Activated naive CD4-positive, alpha-beta T cell treated with anti-CD3 and anti-CD28 coated beads, Interleukin-2, amount 50 U/mL, for 72 hours (primary cell): Measurements from ENCODE around the gene RTN4RL1. TPM values are rescaled to one million over a fixed set of nuclear protein-coding genes. Genes with fewer than 3 reads are reported as not detected.

Source experiments
- ATAC-seq, 2 donors: fragments of 150-1000 bp; cut with Tn5 transposase; 2 replicates each; pipeline ENCODE4 v1.10.0; 2021; ENCODE audit warnings: mild to moderate bottlenecking in 2 of 2, moderate library complexity in 2 of 2
- DNase-seq, 2 donors: peaks; one replicate each; pipeline ENCODE4 v3.0.0; 2021 to 2022; ENCODE audit warnings: low spot score in 2 of 2
- H3K27ac Mint-ChIP-seq, 2 donors: one replicate each; pipeline ENCODE4 v1.8.0; 2022; ENCODE audit warnings: mild to moderate bottlenecking in 2 of 2, mixed read lengths in 2 of 2
- H3K36me3 Mint-ChIP-seq, 2 donors: one replicate each; pipeline ENCODE4 v1.8.0; 2022; ENCODE audit warnings: mixed read lengths in 2 of 2
- H3K9me3 Mint-ChIP-seq, 2 donors: one replicate each; pipeline ENCODE4 v1.8.0; 2022; ENCODE audit warnings: mixed read lengths in 2 of 2
- total RNA-seq, 2 donors: library from RNA; stranded (reverse); gene quantifications; one replicate each; pipeline ENCODE4 v1.2.3, GENCODE V29; 2022

Gene RTN4RL1
- total RNA-seq, 2 donors from 2014 or later, result 0.06 to 0.07 TPM

DNA sequence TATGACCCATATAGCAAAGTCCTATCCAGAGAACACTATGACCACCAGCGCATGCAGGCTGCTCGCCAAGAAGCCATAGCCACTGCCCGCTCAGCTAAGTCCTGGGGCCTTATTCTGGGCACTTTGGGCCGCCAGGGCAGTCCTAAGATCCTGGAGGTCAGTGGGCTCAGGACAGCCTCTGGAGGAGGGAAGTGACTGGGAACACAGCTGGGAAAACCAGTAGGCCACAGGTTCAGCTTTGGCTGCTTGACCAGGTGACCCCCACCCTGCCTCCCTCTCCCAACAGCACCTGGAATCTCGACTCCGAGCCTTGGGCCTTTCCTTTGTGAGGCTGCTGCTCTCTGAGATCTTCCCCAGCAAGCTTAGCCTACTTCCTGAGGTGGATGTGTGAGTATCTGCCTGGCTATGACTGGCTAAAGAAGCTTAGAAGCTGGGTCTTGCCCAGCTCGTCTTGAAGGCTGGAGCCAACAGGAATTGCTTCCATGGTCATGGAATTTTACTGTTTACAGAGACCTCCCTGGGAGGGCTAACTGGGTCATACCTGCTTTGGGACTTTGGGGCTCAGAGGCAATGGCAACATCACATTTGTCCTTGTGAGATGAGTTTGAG is 15.2 kb upstream of the RTN4RL1 start:
- Mint-ChIP-seq H3K27ac (peak overlapping the region in 1 of 2 donors; percentile 62), H3K9me3 (no peaks in the 10 kb centered on the region), H3K36me3 (peaks cover 15 to 18% of the 10 kb centered on the region in 2 donors)
- ATAC-seq, result no peak
- DNase-seq, result no peak

DNA sequence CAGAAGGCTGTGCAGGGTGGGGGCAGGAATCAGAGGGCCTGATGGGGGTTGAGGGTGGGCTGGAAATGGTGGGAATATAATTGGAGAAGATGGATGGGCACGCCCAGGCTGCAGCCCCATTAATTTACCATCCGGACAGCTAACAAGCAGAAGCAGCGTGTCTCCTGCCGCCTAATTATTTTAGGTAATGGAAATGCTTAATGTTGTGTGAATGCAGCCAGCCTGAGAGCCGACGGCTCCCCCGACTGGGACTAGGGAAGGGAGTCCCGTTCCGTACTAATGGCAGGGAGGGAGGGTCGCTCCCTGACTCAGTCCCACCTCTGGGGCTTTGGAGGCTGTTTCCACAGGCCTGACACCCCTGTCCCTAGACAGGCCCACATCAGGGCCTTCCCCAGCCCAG is 12.0 kb upstream of the RTN4RL1 start:
- peaks cover 2 to 3% of the 10 kb centered on the region in 2 donors for H3K36me3 Mint-ChIP-seq
- no peak overlapping the region for H3K27ac Mint-ChIP-seq
- no peak for DNase-seq
- ATAC-seq, result no peak
- H3K9me3 Mint-ChIP-seq, result no peaks in the 10 kb centered on the region

DNA sequence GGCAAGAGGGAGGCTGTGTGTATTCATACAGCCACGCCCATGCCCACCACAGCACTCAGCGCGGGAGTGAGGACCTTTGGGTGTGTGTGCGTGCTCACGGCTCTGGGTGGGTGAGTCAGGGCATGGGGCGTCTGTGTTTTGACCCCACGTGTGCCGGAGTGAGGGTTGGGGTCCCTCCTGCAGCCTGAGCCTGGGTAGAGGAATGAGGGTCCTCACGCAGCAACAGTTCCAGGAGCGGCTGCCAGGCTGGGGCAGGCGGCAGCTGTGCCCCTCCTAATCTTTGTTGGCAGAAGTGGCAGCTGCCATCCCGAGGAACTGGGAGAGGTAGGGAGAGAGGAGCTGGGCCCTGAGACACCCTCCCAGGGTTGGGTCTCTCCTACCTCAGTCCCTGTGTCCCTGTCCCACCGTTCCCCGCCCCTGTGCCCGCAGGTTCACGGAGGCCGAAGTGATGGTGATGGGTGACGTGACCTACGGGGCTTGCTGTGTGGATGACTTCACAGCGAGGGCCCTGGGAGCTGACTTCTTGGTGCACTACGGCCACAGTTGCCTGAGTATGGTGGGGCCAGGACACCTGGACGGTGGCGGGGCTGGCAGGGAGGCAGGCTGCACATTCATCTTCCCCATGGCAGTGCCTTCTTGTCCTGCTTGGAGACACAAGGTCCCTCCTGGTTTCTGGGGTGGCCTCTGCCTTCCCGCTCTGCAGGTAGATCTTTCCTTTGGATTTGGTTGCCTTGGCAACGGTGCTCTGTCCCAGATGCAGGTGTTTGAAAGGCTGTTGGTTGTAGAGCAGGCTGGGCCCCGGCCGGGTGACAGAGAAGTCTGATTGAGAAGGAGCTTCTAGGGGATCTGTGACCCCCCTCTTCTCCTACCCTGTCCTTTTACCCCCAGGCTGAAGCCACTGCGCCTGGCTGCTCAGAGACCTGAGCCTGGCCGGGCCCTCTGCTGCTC is 10.7 kb upstream of the RTN4RL1 start:
- ATAC-seq (no peak), DNase-seq (no peak)
- no peaks in the 10 kb centered on the region for H3K9me3 Mint-ChIP-seq
- no peaks in the 10 kb centered on the region for H3K36me3 Mint-ChIP-seq
- peak overlapping the region in 1 of 2 donors; percentile 48 for H3K27ac Mint-ChIP-seq

DNA sequence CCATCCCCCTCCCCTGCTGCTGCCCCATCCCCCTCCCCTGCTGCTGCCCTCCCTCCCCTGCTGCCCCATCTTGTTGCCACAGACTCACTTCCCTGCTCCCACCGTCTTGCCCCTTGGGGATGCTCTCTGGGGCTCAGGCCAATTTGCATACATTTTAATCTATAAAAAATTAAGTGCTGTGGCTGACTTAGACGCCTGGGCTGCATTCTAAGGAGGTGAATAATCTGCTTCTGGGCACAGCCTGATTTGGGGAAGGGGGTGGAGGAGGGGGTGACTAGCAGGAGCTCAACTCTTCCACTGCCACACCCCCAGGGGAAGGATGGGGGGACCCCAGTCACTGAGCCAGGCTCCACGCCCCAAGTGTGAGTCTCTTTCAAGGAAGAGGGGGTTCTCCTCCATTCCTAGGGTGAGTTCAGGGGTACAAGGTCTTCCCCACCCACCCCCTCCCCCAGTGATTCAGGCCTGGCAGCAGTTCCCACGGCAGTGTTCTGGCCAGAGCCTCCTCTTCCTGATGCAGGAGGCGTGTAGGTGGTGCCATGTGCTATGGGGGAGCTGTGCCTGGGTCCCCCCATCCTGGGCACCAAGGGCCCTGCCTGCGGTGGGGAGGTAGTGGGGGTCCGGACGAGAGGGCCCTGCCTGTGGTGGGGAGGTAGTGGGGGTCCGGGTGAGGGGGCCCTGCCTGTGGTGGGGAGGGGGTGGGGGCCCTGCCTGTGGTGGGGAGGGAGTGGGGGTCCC is 9.8 kb upstream of the RTN4RL1 start:
- no peaks in the 10 kb centered on the region for H3K36me3 Mint-ChIP-seq
- no peak for ATAC-seq
- no peaks in the 10 kb centered on the region for H3K9me3 Mint-ChIP-seq
- no peak overlapping the region for H3K27ac Mint-ChIP-seq
- DNase-seq, result no peak

DNA sequence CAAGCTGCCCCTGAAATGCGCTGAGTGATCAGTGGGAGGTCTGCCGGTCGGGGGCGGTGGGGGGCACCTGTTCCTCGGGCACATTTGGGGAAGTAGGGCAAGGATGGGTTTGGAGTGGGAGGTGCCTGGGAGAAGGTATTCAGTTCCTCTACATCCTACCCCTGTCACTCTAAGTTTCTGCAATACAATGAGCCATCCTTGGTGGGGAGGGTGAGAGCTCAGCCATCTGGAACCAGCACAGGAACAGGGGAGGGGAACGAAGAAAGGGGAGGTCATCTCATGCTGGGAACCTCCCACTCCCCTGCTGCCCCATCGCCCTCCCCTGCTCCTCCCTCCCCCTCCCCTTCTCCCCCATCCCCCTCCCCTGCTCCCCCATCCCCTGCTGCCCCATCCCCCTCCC is 9.0 kb upstream of the RTN4RL1 start:
- H3K9me3 Mint-ChIP-seq, result no peaks in the 10 kb centered on the region
- H3K36me3 Mint-ChIP-seq, result no peaks in the 10 kb centered on the region
- no peak for ATAC-seq
- H3K27ac Mint-ChIP-seq, result no peak overlapping the region
- no peak for DNase-seq

DNA sequence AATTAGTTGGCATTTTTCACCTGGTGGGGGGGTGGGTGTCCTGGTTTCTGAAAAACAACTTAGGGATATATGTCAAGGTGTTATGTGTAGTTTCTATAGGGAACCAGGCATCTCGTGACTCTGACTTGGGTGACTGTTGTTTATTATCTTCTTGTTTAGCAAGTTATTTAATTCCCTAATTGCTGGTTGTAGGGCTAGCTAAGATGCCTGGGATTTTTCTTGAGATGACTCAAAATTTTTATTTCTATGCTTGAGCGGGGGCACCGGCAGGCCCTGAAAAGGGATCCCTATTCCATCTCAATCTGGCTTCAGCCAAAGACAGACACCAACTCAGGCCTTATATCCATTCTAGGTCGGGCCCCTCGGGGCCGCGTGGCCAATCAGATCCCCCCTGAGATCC is 8.0 kb upstream of the RTN4RL1 start:
- Mint-ChIP-seq H3K36me3 (no peaks in the 10 kb centered on the region), H3K9me3 (no peaks in the 10 kb centered on the region), H3K27ac (peak overlapping the region in 1 of 2 donors; percentile 65)
- DNase-seq (no peak), ATAC-seq (no peak)

DNA sequence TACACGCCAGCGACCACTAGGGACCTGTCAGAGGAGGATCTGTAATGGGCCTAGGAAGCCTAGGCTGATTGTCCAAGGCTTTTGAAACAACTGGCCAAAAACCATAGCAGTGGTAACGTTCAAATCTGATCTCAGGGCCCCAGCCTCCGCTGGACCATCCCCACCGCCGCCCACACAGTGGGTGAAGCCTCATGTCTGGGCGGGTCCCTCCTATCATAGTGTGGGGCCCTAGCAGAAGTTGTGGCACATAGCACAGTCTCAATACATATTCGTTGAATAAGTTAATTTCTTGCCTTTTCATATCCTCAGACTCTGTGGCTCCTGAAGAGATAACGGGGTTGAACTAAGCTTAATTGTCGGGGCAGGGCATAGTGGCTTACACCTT is 5.6 kb upstream of the RTN4RL1 start:
- DNase-seq (peak in 1 of 2 donors; percentile 66), ATAC-seq (peak in 1 of 2 donors; percentile 31)
- H3K9me3 Mint-ChIP-seq, result no peaks in the 10 kb centered on the region
- peaks cover 0 to 6% of the 10 kb centered on the region in 2 donors for H3K36me3 Mint-ChIP-seq
- peak overlapping the region; percentile 81 to 93 for H3K27ac Mint-ChIP-seq

DNA sequence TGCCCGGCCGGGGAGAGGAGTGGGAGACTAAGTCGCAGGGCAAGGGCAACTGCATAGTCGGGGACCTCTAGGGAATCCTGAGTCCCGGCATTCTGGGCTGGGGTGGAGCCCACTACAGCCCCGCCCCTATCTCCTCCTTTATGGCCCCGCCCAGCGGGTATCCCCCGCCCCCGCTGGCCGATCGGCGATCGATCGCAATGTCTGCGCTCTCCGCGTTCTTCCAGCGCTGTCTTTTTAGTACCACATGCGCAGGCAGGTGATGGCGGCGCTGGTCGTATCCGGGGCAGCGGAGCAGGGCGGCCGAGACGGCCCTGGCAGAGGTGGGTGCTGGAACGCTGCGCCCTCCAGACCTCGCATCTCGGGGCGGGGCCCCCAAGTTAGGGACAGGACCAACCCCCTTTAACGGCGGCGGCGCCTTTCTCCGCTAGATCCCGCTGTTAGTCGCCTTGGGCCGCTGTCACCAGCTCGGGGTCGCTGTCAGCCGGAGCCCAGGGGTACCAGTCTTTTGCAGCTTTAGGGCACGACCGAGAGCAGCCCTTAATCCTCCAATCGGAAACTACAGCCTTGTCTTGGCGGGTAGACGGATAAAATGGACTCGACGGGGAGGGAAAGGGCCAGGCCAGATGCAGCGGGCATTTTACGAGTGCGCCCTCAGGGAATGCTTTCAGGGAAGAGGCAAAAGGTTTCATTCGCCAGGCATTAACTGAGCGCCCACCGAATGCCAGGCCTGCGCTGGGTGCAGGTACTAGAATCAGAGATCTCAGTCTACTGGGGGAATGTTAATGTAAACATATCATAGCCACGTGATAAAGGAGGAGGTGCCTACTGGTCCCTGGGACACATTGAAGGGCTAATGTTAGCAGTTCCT is 5.0 kb upstream of the RTN4RL1 start, which contains the start of gene DPH1:
Gene DPH1 (plus strand): TSS at position 243 of the 868 bp plus-strand sequence. CDS start 17 bp downstream, at position 260.
- Mint-ChIP-seq H3K9me3 (no peaks in the 10 kb centered on the region), H3K36me3 (peaks cover 0 to 7% of the 10 kb centered on the region in 2 donors), H3K27ac (peak within 1 kb of the TSS; percentile 81 to 93)
- DNase-seq (peak; percentile 83 to 88), ATAC-seq (peak; percentile 89 to 91)

DNA sequence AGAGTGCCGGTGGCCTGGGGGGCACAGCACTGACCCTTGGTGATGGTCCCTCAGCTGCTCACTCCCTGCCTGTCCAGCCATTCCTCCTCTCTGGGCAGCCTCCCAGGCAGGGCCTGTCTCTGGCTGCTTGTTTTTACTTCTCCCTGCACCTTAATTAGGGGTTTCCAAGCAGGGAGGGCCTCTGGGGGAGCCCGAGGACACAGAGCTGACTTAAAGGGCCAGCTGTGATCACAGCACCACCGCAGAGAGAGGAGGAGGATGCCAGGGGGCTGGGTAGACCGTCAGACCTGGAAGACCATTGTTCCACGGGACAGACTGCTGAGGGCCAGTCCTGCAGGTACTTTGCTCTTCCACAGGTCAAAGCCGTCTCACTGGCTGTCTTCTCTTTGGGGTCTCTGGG is 3.6 kb upstream of the RTN4RL1 start:
- no peak overlapping the region for H3K27ac Mint-ChIP-seq
- peaks cover 0 to 7% of the 10 kb centered on the region in 2 donors for H3K36me3 Mint-ChIP-seq
- DNase-seq, result no peak
- no peak for ATAC-seq
- H3K9me3 Mint-ChIP-seq, result no peaks in the 10 kb centered on the region

DNA sequence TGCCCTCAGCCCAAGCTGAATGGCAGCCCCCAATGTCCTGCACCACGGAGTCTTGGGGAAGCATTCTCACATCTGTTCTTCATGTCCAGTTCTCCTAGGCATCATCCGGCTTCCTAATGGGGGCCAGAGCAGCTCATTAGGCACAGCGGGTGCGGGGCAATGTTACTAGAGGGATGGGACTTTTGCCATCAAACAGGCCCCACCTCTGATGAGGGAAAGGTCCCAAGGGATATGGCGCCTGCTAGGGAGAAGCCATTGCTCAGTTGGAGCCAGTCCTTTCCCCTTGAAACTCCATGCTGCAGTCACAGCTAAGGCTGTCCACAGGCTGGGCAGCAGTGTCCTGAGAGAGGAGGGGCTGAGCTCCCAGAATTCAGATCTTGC is 3.1 kb upstream of the RTN4RL1 start:
- H3K36me3 Mint-ChIP-seq, result peaks cover 0 to 7% of the 10 kb centered on the region in 2 donors
- no peaks in the 10 kb centered on the region for H3K9me3 Mint-ChIP-seq
- no peak overlapping the region for H3K27ac Mint-ChIP-seq
- ATAC-seq (no peak), DNase-seq (no peak)

DNA sequence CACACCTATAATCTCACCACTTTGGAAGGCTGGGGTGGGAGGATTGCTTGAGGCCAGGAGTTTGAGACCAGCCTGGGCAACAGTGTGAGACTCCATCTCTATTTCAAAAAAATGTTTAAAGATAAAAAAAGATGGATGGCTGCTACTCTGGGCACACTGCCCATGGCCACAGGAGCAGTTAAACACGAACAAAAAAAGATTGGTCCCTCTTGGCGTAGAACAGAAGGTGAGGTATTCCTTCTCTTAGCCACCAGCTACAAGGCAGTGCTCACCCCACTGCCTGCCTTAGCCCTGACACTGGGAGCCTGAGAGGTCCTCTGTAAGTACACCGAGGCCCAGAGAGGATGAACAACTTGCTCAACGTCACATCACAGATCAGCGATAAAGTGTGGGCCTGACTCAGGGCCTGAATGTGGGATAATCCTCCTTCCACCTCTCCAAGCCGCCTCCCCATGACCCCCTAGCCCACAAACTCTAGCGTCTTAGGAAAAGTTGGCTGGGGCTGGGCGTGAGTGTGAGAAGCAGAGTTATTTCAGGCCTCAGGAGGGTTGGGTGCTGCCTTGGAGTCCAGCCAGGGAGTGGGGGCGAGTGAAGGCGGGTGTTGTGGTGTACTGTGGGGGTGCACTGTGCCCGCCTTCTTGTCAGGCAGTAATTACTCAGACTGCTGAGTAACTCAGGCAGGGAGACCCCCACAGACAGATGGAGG is 2.5 kb upstream of the RTN4RL1 start:
- no peaks in the 10 kb centered on the region for H3K9me3 Mint-ChIP-seq
- peaks cover 0 to 7% of the 10 kb centered on the region in 2 donors for H3K36me3 Mint-ChIP-seq
- DNase-seq (no peak), ATAC-seq (no peak)
- no peak overlapping the region for H3K27ac Mint-ChIP-seq

DNA sequence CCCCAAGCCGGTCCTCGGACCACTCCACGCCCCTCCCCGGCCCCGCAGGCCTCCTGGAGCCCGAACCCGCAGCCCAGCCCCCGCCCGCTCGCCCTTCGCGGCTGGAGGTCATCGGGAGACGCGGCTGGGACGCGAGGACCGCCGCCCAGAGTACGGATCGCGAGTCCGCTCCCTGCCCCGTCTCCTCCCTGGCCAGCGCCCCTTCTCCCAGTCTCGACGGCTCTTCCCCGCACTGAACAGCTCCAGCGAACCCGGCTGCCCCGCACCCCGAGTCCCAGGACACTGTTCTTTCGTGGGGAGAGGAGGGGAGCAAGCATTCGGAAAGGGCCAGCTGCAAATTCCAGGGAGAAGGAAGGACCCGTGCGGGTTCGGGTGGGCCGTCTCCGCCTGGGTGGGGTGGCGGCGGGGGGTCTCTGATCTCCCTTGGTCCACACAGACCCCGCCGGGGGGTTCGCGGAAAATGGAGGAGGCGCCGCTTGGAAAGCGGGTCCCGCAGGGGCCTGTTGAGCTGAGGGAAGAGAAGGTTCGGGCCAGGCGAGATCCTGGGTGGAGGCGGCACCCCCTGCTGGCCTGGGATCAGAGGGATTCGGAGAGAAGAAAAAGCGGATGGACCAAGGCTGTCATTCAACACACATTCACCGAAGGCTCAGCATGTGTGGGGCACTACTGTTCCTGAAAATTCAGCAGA is 632 bp upstream of the RTN4RL1 start:
- Mint-ChIP-seq H3K27ac (no peak overlapping the region), H3K9me3 (no peaks in the 10 kb centered on the region), H3K36me3 (peaks cover 0 to 7% of the 10 kb centered on the region in 2 donors)
- DNase-seq (peak in 1 of 2 donors; percentile 37), ATAC-seq (no peak)

DNA sequence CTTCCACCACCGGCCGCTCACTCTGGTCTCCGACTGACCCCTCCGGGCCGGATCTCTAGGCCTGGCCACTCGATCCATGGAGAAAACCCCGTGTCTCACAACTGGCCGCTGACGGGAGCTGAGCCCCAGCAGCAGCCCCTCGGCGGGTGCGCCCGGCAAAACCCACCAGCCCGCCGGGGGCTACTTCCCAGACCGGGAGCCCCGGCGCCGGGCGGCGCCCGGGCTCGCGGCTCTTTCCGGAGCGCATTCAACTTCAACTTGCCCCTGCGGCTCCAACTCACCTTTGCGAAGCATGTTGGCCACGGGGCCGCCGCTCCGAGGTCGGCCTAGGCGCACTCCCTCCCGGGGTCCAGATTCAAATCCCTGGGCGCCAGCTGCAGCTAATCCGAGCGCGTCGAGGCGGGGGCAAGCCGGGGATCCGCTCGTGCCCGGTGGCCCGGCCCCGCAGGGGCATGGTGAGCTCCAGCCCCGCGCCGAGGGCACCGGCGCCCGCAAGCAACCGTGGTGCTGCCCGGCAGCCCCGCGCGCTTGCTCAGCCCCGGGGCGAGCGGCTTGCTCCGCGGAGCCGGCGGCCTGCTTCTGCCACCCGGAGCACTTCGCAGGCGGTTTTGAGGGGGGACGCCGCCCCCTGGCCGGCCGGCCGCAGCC is 438 bp downstream of the RTN4RL1 start:
- DNase-seq, result no peak
- H3K27ac Mint-ChIP-seq, result no peak overlapping the region
- H3K36me3 Mint-ChIP-seq, result peaks cover 0 to 7% of the 10 kb centered on the region in 2 donors
- H3K9me3 Mint-ChIP-seq, result no peaks in the 10 kb centered on the region
- peak in 1 of 2 donors; percentile 9 for ATAC-seq

DNA sequence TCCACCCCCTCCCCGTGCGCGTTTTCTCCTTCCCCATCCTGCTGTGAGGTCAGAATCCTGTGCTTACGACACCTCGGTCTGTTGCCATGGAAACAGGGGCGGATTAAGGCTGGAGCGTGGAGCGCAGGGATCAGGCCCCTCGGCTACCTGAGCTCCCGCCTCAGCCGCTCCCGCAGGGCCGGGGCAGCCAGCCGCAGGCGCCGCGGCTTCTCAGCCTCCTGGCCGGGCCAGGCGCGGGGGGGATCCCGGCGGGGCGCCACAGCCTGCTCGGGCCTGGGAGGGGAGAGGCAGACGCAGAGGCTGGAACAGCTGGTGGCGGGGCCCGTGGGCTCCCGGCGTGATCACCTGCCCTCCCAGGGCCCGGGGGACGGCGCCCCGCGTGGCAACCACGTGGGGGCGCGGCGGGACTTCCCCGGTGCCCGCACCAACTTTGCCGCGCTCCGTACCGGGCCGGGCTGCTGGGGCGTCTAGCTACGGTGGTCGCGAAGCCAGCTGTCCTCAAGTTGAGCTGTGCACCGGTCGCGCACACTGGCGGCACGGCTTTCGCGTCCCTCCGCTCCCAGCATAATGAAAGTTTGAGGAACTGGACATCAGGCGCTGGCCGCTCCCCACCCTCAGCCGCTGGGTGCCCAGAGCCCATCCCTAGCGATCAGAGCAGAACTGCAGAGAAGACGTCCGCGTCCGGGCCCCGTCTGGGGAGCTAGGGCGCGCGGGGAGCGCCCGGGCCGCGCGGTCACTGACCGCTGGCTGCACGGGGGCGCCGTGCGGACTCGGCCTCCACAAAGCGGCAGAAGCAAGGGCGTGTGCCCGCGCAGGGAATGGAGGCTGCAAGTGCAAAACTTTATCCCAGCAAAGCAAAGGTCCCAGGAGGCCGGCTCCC is 1.2 kb downstream of the RTN4RL1 start:
- Mint-ChIP-seq H3K36me3 (peaks cover 0 to 7% of the 10 kb centered on the region in 2 donors), H3K27ac (no peak overlapping the region), H3K9me3 (no peaks in the 10 kb centered on the region)
- ATAC-seq (no peak), DNase-seq (no peak)
